IMR-90 (cell line): ENCODE measurements around the gene PIGBOS1.

Source experiments
- CTCF ChIP-seq: conservative IDR thresholded peaks from 2 replicates; pipeline ENCODE4 v1.5.1; 2012; ENCODE audit warnings: mild to moderate bottlenecking, low read depth, low read length, improper control_type of control experiment
- FOS ChIP-seq: fragments of 150-350 bp; IDR thresholded peaks from 2 replicates; pipeline ENCODE4 v1.6.1; 2016; ENCODE audit warnings: low read depth, low read length
- POLR2A ChIP-seq: IDR thresholded peaks from 2 replicates; pipeline ENCODE4 v1.6.1; 2012; ENCODE audit warnings: mild to moderate bottlenecking, low read depth, low read length
- RAD21 ChIP-seq: IDR thresholded peaks from 2 replicates; pipeline ENCODE4 v1.6.1; 2012; ENCODE audit warnings: low read length, improper control_type of control experiment
- SMC3 ChIP-seq: fragments of 150-350 bp; IDR thresholded peaks from 2 replicates; pipeline ENCODE4 v1.6.1; 2016; ENCODE audit warnings: low read depth, mild to moderate bottlenecking, antibody characterized with exemption, low read length, moderate library complexity

- no peak for TF ChIP-seq FOS
- no peak for TF ChIP-seq CTCF
- no peak for TF ChIP-seq POLR2A
- no peak for TF ChIP-seq RAD21
- TF ChIP-seq SMC3 = no peak
These were observed 41.3 kb upstream of the PIGBOS1 start for GRCh38 chr15:55360256-55360655.
